ENCODE measurements around the gene ARL4A.
"Not testable (repeated sequence)": the region's sequence is repeated elsewhere in the genome, so short reads cannot be mapped to it uniquely, and the experiment has no call there.

The ARL4A gene

GRCh38 chr7:12686891-12687717, at the start of gene ARL4A:
TSS of gene ARL4A (plus strand) at chr7:12687633. CDS start at chr7:12688255, 622 bp downstream.
- peak; percentile 98 to 99 for DNase-seq

- DNase-seq = peak; percentile 14 to 32
These were observed 49.4 kb upstream of the ARL4A start for GRCh38 chr7:12637819-12638592.

GRCh38 chr7:12638851-12639456, 48.5 kb upstream of the ARL4A start:
- DNase-seq = peak; percentile 51 to 90

- DNase-seq = no peak
These were observed 46.9 kb upstream of the ARL4A start for GRCh38 chr7:12640299-12641096.

- DNase-seq = no peak
These were observed 46.2 kb upstream of the ARL4A start for GRCh38 chr7:12641196-12641595.

- no peak for DNase-seq
These were observed 44.9 kb upstream of the ARL4A start for GRCh38 chr7:12642508-12642907.

- no peak for DNase-seq
These were observed 44.3 kb upstream of the ARL4A start for GRCh38 chr7:12643001-12643643.

- peak; percentile 58 to 85 for DNase-seq
These were observed 43.8 kb upstream of the ARL4A start for GRCh38 chr7:12643644-12644043.

- DNase-seq = not testable (repeated sequence)
These were observed 42.2 kb upstream of the ARL4A start for GRCh38 chr7:12645212-12645611.

GRCh38 chr7:12646139-12646538, 41.3 kb upstream of the ARL4A start:
- no peak for DNase-seq

GRCh38 chr7:12647364-12648219, 39.8 kb upstream of the ARL4A start:
- DNase-seq = peak in 1 of 2 donors; percentile 48

GRCh38 chr7:12648704-12649261, 38.6 kb upstream of the ARL4A start:
- no peak for DNase-seq

- no peak for DNase-seq
These were observed 38.1 kb upstream of the ARL4A start for GRCh38 chr7:12649348-12649747.

GRCh38 chr7:12650080-12650479, 37.4 kb upstream of the ARL4A start:
- DNase-seq = no peak

- DNase-seq = no peak
These were observed 34.3 kb upstream of the ARL4A start for GRCh38 chr7:12653110-12653509.

GRCh38 chr7:12653518-12653917, 33.9 kb upstream of the ARL4A start:
- no peak for DNase-seq

GRCh38 chr7:12655161-12655560, 32.3 kb upstream of the ARL4A start:
- DNase-seq = no peak

- DNase-seq = not testable (repeated sequence)
These were observed 27.0 kb upstream of the ARL4A start for GRCh38 chr7:12660423-12660822.

- not testable (repeated sequence) for DNase-seq
These were observed 26.4 kb upstream of the ARL4A start for GRCh38 chr7:12660986-12661385.

- DNase-seq = no peak
These were observed 25.9 kb upstream of the ARL4A start for GRCh38 chr7:12661581-12661980.

Data from inflammatory macrophage treated with lipopolysaccharide for 1 hour (primary cell).